SK-N-MC (cell line): Measurements from ENCODE around the gene CWF19L2.

Experiments
- EZH2 ChIP-seq: fragments of 200-600 bp; sonication (generic); IDR thresholded peaks from one replicate; pipeline ENCODE4 v1.6.1; 2017; ENCODE audit warnings: antibody characterized with exemption
- POLR2AphosphoS5 ChIP-seq: IDR thresholded peaks from 2 replicates; pipeline ENCODE4 v1.6.1; 2012; ENCODE audit warnings: mild to moderate bottlenecking, low read depth, low read length, borderline replicate concordance

DNA sequence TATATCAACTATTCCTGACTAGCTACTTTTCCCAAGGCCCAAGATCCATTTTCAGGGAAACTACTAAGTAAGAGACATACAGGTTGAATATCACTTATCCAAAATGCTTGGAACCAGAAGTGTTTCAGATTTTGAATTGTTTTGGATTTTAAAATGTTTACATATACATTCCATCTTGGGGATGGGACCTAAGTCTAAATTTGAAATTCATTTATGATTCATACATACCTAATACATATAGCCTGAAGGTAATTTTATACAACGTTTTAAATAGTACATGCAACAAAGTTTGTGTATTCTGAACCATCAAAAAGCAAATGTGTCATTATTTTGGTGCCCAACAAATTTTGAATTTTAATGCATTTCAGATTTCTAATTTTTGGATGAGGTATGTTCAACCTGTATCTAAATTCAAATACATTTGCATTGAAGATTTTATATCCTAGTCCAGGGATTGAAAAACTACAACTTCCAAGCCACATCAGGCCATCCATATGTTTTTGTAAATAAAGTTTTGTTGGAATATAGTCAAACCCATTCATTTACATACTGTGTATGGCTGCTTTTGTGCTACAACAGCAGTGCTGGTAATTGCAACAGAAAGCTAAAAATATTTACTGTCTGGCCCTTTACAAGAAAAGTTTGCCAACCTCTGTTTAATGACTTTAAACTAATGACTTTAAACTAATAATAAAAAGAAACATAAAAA is 73.3 kb downstream of the CWF19L2 start:
- TF ChIP-seq EZH2: no peak
- no peak for TF ChIP-seq POLR2AphosphoS5
